LHCN-M2 (cell line): ENCODE data around the gene ATG14. TPM values are rescaled to one million over a fixed set of nuclear protein-coding genes. Genes with fewer than 3 reads are reported as not detected.
A peak's percentile ranks its signal among the peaks of the same experiment; 100 is the strongest.

Source experiments
- DNase-seq: peaks from one replicate; pipeline ENCODE4 v3.0.0-alpha.2; 2012; ENCODE audit warnings: low read depth
- total RNA-seq: library from RNA; depleted of rRNA; stranded (reverse); fragments of >200 nt; gene quantifications from 2 replicates; pipeline ENCODE4 v1.2.3, GENCODE V29; 2014

The ATG14 gene
- total RNA-seq, 1 experiment from 2014 or later, result 9.5 TPM

DNA sequence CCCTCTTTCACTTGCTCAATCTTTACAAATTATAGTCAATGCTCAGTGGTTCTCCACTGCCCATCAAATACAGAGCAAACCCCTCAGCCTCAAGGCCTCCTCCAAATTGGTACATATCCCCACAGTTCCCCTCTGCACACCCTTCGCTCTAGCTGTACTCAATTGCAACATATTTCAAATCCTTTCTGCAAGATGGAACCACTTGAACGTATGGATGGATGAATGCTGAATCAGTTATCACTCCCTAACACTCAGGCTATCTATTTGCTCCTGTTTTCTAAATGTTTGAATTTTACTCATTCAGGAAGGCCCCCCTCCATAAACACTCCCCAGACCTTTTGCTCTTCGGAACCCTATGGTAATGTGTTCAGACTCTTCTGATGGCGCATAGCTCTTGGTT, 24.5 kb downstream of the ATG14 start:
- no peak for DNase-seq

GRCh38 chr14:55386037-55386808, 25.4 kb downstream of the ATG14 start:
- no peak for DNase-seq

DNA sequence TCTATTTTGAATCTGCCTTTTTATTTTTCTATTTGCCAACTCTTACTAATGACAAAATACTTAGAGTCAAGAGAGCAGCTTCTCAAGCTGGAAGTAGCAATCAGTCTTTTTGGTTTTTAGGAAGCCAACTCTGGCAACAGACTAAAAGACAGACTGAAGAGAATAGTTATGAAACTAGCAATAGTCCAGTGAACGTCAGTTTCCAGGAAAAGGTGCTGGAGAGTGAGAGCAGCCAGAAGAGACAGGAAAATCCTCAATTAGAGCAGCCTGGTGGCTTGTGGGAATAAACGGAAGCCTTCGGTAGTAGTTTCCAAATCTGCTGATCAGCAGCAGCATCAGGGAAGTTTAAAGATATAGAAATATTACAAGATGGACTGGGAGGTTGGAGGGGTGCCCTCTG, 27.1 kb downstream of the ATG14 start:
- no peak for DNase-seq

DNA sequence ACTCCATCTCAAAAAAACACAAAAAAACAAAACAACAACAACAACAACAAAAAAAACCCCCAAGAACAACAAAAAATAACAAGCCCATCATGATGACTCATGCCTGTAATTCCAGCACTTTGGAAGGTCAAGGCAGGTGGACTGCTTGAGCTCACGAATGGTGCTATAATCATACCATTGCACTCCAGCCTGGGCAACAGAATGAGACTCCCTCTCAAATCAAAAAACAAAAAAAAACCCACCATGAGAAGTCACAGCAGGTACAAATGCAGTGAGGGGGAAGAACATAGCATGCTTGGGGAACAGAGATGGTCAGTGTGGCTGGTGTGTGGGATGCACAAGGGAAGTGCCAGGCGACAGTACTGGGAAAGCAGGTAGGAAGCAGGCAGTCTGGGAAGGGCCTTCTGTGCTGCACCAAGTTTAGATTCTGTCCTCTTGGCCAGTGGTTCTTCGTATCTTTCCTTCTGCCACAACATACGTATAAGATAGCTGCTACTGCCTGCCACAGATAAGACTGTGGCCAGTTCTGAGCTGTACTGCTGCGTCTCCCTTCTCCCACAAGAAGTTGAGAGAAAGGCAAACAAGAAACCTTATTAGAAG, 28.0 kb downstream of the ATG14 start:
- peak; percentile 33 for DNase-seq

DNA sequence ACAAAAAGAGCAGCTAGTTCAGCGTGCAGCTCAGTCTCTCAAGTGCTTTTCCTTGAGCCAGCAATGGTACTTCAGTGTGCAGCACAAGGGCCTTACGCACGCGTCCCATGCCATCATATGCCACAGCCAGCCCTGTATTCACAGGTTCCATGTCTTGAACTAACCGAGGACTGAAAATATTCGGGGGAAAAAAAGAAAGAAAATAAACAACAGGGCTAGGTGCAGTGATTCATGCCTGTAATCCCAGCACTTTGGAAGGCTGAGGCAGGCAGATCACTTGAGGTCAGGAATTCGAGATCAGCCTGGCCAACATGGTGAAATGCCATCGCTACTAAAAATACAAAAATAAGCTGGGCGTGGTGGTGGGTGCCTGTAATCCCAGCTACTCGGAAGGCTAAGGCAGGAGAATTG, 28.6 kb downstream of the ATG14 start:
- peak; percentile 60 for DNase-seq

DNA sequence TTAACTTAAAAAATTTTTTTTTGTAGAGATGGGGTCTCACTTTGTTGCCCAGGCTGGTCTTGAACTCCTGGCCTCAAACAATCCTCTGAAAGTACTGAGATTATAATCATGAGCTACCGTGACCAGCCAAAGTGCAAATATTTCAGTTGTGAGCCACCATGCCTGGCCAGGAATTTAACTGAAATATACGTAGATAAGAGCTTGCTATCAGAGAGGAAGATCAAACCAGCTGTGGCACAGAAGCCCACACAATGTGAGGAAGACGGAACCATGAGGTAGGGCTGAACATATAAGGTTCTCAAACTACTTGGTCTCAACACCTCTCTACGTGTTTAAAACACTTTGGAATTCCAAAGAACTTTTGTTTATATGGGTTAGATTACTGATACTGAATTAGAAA, 29.1 kb downstream of the ATG14 start:
- no peak for DNase-seq

GRCh38 chr14:55381561-55381960, 30.1 kb downstream of the ATG14 start:
- DNase-seq, result no peak

DNA sequence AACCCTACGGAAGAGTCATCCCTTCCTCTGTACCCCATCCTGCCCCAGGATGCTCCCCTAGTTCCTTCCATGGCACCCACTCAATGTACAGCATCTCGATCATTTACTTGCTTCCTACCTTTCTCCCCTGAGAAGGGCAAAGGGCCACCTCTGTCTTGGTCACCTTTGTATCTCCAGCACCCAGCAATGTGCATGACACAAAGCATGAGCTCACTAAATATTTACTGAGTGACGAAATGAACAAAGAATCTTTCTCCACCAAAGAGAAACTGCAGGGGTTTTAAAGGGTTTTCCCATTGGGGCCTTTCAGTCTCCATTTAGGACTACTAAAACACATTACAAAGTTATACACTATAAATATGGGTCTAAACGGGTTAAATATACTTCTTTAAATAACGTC, 30.6 kb downstream of the ATG14 start:
- DNase-seq, result no peak

DNA sequence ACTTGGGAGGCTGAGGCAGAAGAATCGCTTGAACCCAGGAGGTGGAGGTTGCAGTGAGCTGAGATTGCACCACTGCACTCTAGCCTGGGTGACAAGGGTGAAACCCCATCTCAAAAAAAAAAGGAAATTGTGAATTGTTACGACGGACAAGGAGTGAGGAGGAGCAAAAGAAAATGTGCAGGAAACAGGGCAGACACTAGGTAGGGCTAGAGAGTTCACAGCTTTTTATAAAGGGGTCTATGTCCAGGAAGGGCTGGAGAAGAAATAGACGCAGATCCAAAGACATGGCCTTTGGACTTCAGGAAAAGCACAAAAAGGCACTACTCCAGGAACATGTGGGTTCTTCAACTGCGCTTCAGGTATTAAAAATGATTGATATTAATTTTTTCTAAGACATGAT, 34.4 kb downstream of the ATG14 start:
- no peak for DNase-seq

- no peak for DNase-seq
These were observed 36.9 kb downstream of the ATG14 start for GRCh38 chr14:55374771-55375170.

DNA sequence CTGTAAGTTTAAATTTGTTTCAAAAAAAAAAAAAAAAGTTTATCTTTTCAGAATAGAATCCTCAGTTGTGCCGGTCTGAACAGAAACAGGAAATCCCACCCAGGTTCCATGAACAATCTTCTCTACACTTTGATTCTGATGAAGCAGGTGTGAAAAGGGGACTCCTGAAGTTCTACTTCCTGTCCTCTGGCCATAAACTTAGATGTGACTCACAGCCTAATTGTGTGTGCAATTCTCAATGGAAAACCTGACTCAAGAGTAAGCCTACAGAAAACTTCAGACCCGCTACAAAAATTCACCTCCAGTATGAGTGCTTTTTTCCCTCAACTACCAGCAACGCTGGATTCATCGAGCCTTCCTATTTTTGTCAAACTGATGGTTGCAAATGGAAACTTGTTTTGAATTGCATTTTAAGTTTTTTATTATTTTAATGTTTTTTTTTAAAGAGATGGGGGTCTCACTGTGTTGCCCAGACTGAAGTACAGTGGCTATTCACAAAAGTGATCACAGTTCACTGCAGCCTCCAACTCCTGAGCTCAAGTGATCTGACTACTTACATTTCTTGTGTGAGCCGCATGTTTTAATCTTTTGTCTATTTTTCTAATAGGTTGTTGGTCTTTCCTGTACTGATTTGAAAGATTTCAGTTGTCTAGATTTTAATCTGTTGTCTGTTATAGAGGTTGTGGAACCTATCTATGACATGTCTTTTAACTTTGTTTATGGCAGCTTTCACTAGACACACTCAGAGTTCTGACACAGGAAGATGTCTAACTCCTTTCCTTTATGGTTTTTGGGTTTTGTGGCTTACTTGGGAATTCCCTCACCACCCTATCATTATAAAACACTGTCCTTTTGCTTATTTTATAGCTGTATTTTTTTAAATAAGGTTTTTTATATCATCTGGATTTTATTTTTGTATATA, 37.6 kb downstream of the ATG14 start:
- peak; percentile 40 for DNase-seq

GRCh38 chr14:55372825-55373224, 38.8 kb downstream of the ATG14 start:
- no peak for DNase-seq

DNA sequence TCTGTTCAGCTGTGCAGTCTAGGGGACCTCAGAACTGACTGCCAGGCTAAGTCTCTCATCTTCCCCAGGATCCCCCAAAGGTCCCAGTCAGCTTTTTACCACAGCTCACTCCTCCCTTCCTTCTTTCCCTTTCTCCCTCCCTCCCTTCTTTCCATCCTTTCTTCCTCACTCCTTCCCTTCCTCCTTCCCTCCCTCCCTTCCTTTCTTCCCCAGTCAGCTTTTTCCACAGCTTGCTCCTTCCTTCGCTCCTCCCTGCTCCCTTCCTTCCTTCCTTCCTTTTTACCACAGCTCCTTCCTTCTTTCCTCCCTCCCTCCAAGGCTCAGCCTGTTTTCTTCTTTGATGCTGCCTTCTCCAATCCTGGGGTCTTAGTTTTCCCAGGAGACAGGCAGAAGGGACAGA, 39.2 kb downstream of the ATG14 start:
- DNase-seq, result no peak

DNA sequence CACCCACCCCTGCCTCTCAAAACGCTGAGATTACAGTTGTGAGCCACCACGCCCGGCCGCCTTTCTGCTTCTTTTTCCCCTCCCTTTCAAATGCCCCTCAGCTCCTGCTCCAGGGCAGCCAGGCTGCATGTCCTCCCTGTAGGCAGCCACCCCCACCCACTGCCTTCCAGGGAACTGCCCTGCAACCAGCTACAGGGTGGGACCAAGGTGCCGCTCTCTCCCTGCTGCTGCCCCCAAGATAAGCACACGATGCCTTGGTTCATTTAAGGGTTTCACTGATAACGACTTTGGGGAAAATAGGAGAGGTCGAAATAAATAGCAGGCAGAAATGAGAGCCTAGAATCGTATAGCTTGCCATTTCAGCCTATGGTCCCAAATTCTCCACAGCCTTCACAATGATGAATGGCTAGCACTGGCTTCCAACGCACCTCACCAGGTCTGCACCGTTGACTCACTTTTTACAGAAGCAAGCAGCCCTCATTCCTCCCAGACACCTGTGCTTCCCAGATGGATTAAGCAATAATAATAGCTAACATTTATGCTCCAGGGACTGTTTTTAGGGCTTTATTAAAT, 40.7 kb downstream of the ATG14 start:
- DNase-seq, result no peak

DNA sequence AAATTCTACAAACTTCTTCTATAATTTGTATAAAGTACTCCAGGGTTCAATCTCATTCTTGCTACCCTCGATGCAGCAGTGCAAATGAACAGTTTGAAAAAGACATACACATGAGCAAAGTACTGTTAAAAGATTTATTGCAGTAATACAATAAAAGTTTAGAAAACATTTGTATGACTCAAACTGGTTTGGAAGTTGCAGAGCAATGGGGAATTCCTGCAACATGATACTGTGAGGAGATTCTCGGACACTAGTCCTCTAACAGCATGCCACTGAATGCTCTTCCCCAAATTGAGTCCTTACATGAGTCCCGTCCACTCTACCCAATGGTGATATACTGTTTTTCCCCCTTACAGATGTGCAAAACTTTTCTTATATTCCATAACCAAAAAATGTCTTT, 45.4 kb downstream of the ATG14 start:
- DNase-seq, result peak; percentile 62

- DNase-seq, result no peak
These were observed 50.4 kb downstream of the ATG14 start for GRCh38 chr14:55361190-55361589.

DNA sequence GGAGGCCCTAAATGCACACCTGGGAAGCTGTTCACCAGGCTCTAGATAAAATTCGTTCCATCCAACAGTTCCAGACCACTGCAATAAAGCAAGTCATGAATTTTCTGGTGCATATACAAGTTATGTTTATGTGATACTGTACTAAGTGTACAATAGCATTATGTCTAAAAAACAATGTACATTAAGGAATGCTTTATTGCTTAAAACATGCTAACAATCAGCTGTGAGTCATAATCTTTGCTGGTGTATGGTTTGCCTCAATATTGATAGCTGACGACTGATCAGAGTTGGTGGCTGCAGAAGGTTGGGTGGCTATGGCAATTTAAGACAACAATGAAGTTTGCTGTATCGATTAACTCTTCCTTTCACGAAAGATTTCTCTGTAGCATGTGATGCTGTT, 52.3 kb downstream of the ATG14 start:
- DNase-seq, result no peak

DNA sequence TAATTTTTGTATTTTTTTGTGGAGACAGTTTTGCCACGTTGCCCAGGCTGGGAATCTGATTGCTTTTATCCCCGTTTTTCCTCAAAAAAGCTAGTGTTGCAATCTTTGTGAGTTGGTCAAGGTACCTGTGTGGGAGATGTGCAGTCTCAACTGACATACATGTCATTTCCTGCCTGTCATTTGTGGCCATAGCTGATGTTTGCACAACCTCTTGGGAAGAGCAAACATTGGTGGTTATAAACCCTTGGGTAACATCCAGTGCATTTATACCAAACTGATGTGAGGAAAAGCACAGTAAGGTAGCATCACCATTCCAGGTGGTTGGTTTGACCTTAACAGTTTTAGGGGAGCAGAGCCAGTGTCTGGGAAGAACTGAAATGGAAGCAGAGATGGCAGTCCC, 54.7 kb downstream of the ATG14 start:
- DNase-seq, result no peak

- no peak for DNase-seq
These were observed 55.7 kb downstream of the ATG14 start for GRCh38 chr14:55355922-55356321.

DNA sequence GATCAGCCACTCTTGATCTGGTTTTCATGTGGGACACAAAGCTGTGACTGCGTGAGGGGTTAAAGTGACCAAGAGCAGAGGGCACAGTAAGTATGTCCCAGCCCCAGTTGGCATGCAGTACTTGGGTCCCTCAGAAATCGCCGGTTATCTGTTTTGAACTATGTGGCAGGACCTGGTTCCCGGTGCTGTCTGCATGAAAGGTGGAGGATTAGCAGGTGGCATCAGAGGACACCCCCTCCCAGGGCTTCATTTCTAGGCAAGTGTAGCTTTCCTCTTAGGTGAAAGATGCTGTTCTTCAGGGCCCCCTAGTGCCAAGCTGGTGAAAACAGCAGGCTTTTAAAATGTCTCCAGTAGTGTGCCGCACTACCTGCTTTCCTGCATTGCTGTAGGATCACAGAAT, 57.1 kb downstream of the ATG14 start:
- DNase-seq, result peak; percentile 34

GRCh38 chr14:55353686-55354467, 57.8 kb downstream of the ATG14 start:
- DNase-seq, result no peak
